ENCODE results near the gene CLRN2. TPM values are rescaled to one million over a fixed set of nuclear protein-coding genes. Genes with fewer than 3 reads are reported as not detected.

The CLRN2 gene
- total RNA-seq, 1 experiment from 2014 or later, result not detected

DNA sequence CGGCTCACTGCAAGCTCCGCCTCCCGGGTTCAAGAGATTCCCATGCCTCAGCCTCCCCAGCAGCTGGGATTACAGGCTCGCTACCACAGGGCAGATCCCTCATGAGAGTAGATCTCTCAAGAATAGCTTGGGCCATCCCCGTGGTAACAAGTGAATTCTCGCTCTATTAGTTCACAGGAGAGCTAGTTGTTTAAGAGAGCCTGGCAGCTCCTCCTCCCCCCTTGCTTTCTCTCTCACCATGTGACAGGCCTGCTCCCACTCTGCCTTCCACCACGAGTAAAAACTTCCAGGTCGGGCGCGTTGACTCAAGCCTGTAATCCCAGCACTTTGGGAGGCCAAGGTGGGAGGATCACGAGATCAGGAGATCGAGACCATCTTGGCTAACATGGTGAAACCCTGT is 31.7 kb downstream of the CLRN2 start:
- H4K8ac ChIP-seq (replicated peaks; ENCODE audit: insufficient read length, low read depth, low read length), result no peak overlapping the region
- H2BK15ac ChIP-seq (ENCODE audit: low read depth, low read length), result no peak overlapping the region
- H2BK20ac ChIP-seq (ENCODE audit: low read depth, low read length, poor library complexity, severe bottlenecking), result no peak overlapping the region
- peaks cover 8 to 14% of the 10 kb centered on the region in 2 experiments for H3K4me1 Mint-ChIP-seq
- H3K9ac ChIP-seq (ENCODE audit: extremely low read depth, insufficient read length, low read length), result no peak overlapping the region
- no peak overlapping the region for H3K56ac ChIP-seq (ENCODE audit: insufficient read length, low read depth, low read length)
- no peak overlapping the region for H3K4ac ChIP-seq (ENCODE audit: low read depth, low read length)
- no peak for DNase-seq
- H2AK5ac ChIP-seq (ENCODE audit: insufficient read length, low read length), result no peak overlapping the region
- peaks cover 52% of the 10 kb centered on the region for H3K27me3 Mint-ChIP-seq (ENCODE audit: low read depth)
- H3K4me3 Mint-ChIP-seq, result no peak overlapping the region
- no peak overlapping the region for H3K23ac ChIP-seq (ENCODE audit: insufficient read length, low read depth, low read length)
- H3K18ac ChIP-seq (ENCODE audit: insufficient read length, low read depth, low read length), result no peak overlapping the region
- H3T11ph ChIP-seq (ENCODE audit: low read length), result no peak overlapping the region
- H4K91ac ChIP-seq (ENCODE audit: insufficient read length, low read depth, low read length), result no peak overlapping the region
- no peaks in the 10 kb centered on the region for H3K79me2 ChIP-seq (ENCODE audit: insufficient read depth, low read length)
- no peak overlapping the region for H3K14ac ChIP-seq (ENCODE audit: insufficient read depth, low read length)
- no peak overlapping the region for H2AFZ ChIP-seq (ENCODE audit: low read length)
- no peak overlapping the region for H3K4me2 ChIP-seq (ENCODE audit: insufficient read depth, insufficient read length, low read length)
- peaks cover 1% of the 10 kb centered on the region; the same call in 1 of the 2 replicates for H3K4me1 ChIP-seq (ENCODE audit: insufficient read depth, low read length)
- no peaks in the 10 kb centered on the region for H3K9me3 ChIP-seq (ENCODE audit: control insufficient read depth, low read depth, low read length)
- peaks cover 4% of the 10 kb centered on the region; the same call in 1 of the 2 replicates for H3K27me3 ChIP-seq (ENCODE audit: insufficient read depth, low read length)
- no peak overlapping the region for H4K5ac ChIP-seq (ENCODE audit: insufficient read length, low read depth, low read length)
- no peak overlapping the region for H2BK5ac ChIP-seq (ENCODE audit: insufficient read length, low read length)
- no peak overlapping the region for H3K27ac Mint-ChIP-seq
- no peak overlapping the region for H2BK12ac ChIP-seq (ENCODE audit: insufficient read length, low read depth, low read length)
- no peaks in the 10 kb centered on the region for H3K36me3 Mint-ChIP-seq (ENCODE audit: insufficient read depth in 1 of 3, low read depth in 3 of 3)
- no peaks in the 10 kb centered on the region for H3K79me1 ChIP-seq (ENCODE audit: insufficient read depth, low read depth, low read length, poor library complexity, severe bottlenecking)
- TF ChIP-seq, protein P1, sequence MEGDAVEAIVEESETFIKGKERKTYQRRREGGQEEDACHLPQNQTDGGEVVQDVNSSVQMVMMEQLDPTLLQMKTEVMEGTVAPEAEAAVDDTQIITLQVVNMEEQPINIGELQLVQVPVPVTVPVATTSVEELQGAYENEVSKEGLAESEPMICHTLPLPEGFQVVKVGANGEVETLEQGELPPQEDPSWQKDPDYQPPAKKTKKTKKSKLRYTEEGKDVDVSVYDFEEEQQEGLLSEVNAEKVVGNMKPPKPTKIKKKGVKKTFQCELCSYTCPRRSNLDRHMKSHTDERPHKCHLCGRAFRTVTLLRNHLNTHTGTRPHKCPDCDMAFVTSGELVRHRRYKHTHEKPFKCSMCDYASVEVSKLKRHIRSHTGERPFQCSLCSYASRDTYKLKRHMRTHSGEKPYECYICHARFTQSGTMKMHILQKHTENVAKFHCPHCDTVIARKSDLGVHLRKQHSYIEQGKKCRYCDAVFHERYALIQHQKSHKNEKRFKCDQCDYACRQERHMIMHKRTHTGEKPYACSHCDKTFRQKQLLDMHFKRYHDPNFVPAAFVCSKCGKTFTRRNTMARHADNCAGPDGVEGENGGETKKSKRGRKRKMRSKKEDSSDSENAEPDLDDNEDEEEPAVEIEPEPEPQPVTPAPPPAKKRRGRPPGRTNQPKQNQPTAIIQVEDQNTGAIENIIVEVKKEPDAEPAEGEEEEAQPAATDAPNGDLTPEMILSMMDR (conservative IDR thresholded peaks at IDR 0.05), result no peak
- H3K27ac ChIP-seq (ENCODE audit: insufficient read length, low read depth, low read length), result no peak overlapping the region
- no peaks in the 10 kb centered on the region; a peak in 1 of 5 replicates for H3K9me3 Mint-ChIP-seq
- no CpG with 5 or more reads among the region's 12 CpGs for WGBS (ENCODE audit: extremely low coverage, insufficient read length, low lambda C conversion rate)
- no peaks in the 10 kb centered on the region for H3K23me2 ChIP-seq (ENCODE audit: insufficient read length, low read depth, low read length, poor library complexity, severe bottlenecking)
- no peaks in the 10 kb centered on the region for H4K20me1 ChIP-seq (ENCODE audit: control insufficient read depth, insufficient read depth, insufficient read length)
- no peak overlapping the region for H2BK120ac ChIP-seq (ENCODE audit: low read depth, low read length, poor library complexity, severe bottlenecking)

All from H9 (cell line).